ENCODE data around the gene ANKS4B.
A peak's percentile ranks its signal among the peaks of the same experiment; 100 is the strongest.
"Not testable (repeated sequence)": the region's sequence is repeated elsewhere in the genome, so short reads cannot be mapped to it uniquely, and the experiment has no call there.

ANKS4B gene, protein sequence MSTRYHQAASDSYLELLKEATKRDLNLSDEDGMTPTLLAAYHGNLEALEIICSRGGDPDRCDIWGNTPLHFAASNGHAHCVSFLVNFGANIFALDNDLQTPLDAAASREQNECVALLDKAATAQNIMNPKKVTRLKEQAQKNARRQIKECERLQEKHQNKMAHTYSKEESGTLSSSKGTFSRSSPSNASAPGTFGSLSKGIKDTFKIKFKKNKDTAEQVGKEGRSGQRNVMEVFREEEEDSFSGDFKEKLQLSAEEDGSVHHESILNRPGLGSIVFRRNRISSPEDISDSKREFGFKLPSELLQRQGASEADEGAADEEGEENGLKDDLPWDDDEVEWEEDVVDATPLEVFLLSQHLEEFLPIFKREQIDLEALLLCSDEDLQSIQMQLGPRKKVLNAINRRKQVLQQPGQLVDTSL

DNA sequence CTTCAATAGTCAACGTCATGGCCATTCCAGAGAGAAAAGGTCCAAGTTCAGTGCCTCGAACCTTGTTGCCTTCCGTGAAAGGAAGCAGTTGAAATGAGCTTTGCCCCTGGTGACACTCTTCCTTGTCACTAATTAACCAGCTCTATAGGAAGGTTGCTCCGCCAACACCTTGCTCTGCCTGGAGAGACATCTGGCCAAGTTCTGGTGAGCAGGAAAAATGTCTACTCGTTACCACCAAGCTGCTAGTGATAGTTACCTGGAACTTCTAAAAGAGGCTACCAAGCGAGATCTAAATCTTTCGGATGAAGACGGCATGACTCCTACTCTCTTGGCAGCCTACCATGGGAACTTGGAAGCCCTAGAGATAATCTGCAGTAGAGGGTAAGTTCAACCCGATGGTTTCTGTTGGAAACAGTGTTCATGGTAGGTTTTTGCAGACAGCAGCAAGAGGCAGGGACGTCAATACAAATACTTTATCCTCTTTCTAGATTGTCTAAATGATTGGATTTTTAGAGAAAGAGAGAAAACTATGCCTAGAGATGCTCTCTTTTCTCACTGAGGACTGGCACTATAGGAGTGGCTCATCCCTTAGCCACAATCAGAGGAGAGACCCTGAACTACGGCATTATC is at the start of gene ANKS4B:
Gene ANKS4B, plus strand, starts transcription at position 179 of the 630 bp plus-strand sequence. Its CDS starts 39 bp downstream, at position 218.
- no peak for DNase-seq

DNA sequence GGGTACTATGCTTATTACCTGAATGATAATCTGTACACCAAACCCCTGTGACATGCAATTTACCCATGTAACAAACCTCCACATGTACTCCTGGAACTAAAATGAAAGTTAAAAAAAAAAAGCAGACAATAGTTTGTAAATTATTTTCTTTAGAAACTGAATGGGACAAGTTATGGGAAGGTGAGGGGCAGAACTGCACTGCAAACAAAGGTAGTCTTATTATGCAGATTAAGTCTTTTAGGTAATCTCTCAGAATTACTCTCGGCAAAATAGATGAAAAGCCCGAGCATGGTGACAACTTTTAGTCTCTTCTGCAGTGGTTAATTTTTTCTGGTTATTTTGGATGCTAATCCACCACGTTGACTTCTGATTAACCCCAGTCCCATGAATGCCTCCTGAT is 49.5 kb upstream of the ANKS4B start:
- DNase-seq = no peak

DNA sequence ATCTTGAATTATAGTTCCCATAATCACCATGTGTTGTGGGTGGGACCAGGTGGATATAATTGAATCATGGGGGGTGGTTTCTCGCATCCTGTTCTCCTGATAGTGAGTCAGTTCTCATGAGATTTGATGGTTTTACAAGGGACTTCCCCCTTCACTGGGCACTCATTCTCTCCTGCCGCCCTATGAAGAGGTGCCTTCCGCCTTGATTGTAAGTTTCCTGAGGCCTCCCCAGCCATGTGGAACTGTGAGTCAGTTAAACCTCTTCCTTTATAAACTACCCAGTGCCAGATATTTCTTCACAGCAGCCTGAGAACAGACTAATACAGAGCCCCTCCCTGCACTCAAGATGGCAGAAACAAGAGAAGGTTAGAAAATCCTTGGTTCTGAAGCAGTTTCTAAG is 48.7 kb upstream of the ANKS4B start:
- no peak for DNase-seq

- DNase-seq = no peak
These were observed 47.7 kb upstream of the ANKS4B start for GRCh38 chr16:21185659-21186325.

DNA sequence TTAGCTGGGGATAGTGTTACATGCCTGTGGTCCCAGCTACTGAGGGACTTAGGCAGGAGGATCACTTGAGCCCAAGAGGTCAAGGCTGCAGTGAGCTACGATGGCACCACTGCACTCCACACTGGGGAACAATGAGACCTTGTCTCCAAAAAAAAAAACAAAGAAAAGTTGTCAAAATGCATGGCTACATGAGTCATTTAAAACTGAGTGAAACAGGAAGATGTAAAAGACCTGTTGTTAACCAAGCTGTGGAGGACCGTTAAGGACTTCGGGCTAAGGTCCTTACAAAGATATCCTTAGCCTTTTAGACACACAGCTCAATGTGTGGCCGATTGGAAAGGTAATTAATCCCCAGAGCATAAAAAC is 47.2 kb upstream of the ANKS4B start:
- no peak for DNase-seq

GRCh38 chr16:21189311-21189710 is 44.2 kb upstream of the ANKS4B start:
- no peak for DNase-seq

- DNase-seq = no peak
These were observed 43.5 kb upstream of the ANKS4B start for GRCh38 chr16:21190013-21190412.

GRCh38 chr16:21190599-21190998 is 42.9 kb upstream of the ANKS4B start:
- DNase-seq = no peak

DNA sequence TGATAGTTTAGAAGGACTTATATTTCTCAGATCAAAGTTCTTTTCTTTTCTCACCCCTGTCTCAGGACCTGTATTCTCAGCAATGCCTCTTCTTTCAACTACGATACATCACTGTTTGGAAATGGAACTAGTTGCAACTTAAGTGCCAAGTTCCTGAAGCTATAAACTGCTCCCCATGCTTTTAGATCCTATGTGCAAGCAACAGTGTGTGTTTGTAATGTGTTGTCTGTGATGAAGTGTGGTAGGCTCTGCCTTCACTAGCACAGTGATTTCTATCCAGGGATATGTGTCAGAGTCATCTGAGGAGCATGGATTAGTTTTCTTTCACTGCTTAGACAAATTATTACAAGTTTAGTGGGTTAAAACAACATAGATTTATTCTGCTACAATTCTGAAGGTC is 40.5 kb upstream of the ANKS4B start:
- no peak for DNase-seq

- peak; percentile 33 for DNase-seq
These were observed 38.7 kb upstream of the ANKS4B start for GRCh38 chr16:21194771-21195301.

GRCh38 chr16:21195330-21195729 is 38.2 kb upstream of the ANKS4B start:
- not testable (repeated sequence) for DNase-seq

DNA sequence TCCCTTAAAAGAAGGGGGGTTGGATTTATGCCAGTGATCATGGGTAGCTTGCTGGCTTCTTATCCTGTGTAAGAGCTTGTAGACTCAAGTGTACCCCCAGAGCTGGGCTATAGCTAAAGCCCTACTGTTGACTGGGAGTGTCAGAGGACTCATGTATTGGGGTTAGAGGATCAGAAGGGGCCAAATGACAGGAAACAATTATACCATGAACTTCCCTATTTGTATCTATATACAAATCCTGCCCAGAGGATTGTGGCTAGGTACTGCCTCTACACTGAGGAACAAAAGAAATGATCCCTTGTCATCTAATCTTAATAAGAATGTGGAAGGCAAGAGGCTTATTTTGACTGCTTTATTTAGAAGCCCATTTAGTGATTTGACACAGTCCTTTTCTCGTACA is 36.4 kb upstream of the ANKS4B start:
- no peak for DNase-seq

DNA sequence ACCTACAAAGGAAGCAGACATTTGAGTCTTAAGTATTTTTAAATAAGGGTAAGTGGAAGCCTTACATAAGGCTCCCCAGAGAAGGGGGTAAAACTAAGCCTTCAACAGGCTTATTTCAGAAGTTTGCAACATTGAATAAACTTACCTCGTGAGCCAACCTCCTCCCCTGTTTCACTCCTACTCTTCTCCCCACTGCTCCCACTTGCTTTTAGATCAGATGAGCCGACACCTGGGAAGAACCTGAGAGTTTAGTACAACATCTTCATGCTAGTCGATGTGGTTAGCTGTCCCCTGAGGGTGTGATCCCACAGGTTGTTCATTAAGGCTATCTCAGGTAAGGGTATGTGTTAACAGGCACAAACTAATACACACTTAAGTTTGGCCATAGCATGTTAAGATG is 35.9 kb upstream of the ANKS4B start:
- no peak for DNase-seq

DNA sequence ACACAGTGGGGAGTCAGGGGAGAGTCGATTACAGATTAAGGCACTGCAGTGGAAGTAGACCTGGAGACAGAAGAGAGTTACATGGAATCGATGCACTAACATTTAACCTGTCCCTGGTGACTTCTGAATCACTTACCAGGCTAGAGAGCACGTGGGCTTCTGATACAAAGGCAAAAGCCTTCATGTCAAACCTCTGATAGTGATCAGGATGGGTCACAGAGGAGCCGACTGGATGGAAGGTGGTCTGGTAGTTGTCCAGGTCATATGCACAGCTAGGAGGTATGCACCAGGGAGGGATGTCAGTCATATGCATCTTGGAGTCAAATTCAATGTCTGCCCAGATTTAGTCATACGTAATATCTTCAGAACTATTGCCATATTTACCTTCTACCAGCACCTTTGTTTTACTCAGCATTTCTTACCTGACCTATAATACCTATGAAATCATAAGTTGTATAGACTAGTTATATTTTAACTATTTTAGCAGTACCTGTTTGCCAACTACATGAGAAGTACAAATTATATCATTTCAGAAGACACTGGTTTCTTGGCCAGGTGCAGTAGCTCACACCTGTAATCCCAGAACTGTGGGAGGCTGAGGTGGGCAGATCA is 33.8 kb upstream of the ANKS4B start:
- no peak for DNase-seq

- no peak for DNase-seq
These were observed 30.2 kb upstream of the ANKS4B start for GRCh38 chr16:21203155-21203797.

DNA sequence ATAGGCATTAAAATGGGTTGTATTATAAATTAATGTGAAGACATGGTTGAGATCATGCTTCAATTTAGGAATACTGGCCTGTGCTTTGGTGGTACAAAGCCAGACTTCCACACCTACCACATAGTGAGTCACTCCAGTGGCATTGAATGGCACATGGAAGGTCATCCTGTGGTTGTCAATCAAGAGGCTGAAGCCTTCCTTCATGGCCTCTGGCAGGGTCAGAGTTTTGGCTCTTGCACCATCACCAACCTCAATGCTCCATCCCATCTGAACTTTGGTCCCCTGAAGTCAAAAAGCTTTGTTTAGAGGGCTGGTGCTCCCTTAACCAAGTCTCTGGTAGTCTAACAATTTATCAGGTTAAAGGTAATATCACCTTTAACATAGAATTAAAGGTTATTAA is 28.2 kb upstream of the ANKS4B start:
- DNase-seq = no peak

GRCh38 chr16:21206550-21206949 is 26.9 kb upstream of the ANKS4B start:
- no peak for DNase-seq

GRCh38 chr16:21208446-21209230 is 24.9 kb upstream of the ANKS4B start:
- DNase-seq = no peak

- no peak for DNase-seq
These were observed 22.0 kb upstream of the ANKS4B start, which contains the start of gene ZP2 for GRCh38 chr16:21211486-21211885. Gene ZP2 (minus strand): TSS chr16:21211574. CDS start chr16:21211547, 27 bp downstream.

GRCh38 chr16:21214086-21214485 is 19.4 kb upstream of the ANKS4B start:
- DNase-seq = no peak

DNA sequence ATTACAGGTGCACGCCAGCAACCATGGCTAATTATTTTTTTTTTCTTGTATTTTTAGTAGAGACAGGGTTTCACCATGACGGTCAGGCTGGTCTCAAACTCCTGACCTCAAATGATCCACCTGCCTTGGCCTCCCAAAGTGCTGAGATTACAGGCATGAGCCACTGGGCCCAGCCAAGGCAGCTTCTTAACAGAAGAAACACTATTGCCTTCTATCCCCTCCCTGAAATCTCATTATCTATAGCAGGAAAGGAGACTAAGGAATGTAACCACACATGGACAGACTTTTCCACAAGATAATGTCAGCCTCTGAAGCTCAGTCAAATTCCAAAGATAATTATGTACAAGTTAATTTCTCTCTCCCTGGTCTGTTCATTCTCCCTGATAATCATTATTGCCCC is 16.4 kb upstream of the ANKS4B start:
- DNase-seq = no peak

DNA sequence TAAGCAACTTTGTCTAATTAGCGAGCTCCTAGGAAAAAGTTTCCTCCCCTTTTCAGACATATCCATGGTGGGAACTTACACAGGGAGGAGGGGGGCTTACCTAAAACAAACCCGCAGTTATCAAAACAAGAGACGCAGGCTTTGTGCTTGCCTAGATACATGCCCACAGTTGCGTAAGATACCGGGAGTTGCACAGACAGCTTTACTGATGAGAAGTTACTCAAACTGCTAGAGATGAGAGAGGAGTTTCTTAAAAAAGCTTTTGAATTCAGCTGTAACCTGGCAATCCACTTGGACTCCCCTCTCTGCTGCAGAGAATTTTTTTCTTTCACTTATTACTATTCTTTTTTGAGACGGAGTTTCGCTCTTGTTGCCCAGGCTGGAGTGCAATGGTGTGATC is 15.3 kb upstream of the ANKS4B start:
- no peak for DNase-seq
